C4-2B (cell line): ENCODE measurements around the gene SORCS2.

Experiments
- H3K27ac ChIP-seq: fragments of 450-650 bp; 2 replicates; pipeline ENCODE4 v1.5.1; 2017
- CTCF ChIP-seq: fragments of 450-650 bp; conservative IDR thresholded peaks from 2 replicates; pipeline ENCODE4 v1.5.1; 2017; ENCODE audit warnings: mild to moderate bottlenecking
- ZFX ChIP-seq: fragments of 450-650 bp; IDR thresholded peaks from 2 replicates; pipeline ENCODE4 v1.6.1; 2017

SORCS2 gene

GRCh38 chr4:7631288-7632014, 439.1 kb downstream of the SORCS2 start:
- no peak overlapping the region for H3K27ac ChIP-seq
- no peak for TF ChIP-seq ZFX
- no peak for TF ChIP-seq CTCF

GRCh38 chr4:7632341-7632740, 440.0 kb downstream of the SORCS2 start:
- TF ChIP-seq CTCF (no peak), ZFX (no peak)
- no peak overlapping the region for H3K27ac ChIP-seq

- TF ChIP-seq ZFX (no peak), CTCF (no peak)
- H3K27ac ChIP-seq, result no peak overlapping the region
Observed at GRCh38 chr4:7632971-7633370, 440.6 kb downstream of the SORCS2 start.

- H3K27ac ChIP-seq, result no peak overlapping the region
- TF ChIP-seq CTCF (no peak), ZFX (no peak)
Observed at GRCh38 chr4:7634661-7635251, 442.4 kb downstream of the SORCS2 start.

- TF ChIP-seq ZFX, result no peak
- no peak for TF ChIP-seq CTCF
- H3K27ac ChIP-seq, result no peak overlapping the region
Observed at GRCh38 chr4:7635445-7636239, 443.3 kb downstream of the SORCS2 start.

- H3K27ac ChIP-seq, result no peak overlapping the region
- TF ChIP-seq ZFX (no peak), CTCF (no peak)
Observed at GRCh38 chr4:7636240-7636508, 443.8 kb downstream of the SORCS2 start.

- TF ChIP-seq CTCF (no peak), ZFX (no peak)
- no peak overlapping the region for H3K27ac ChIP-seq
Observed at GRCh38 chr4:7637139-7637538, 444.8 kb downstream of the SORCS2 start.
